Activated T-helper 17 cell treated with anti-CD3 and anti-CD28 coated beads, Interleukin-2, amount 50 U/mL, for 72 hours (primary cell): ENCODE results near the gene NTN4. TPM values are rescaled to one million over a fixed set of nuclear protein-coding genes. Genes with fewer than 3 reads are reported as not detected.
"Not testable (repeated sequence)": the region's sequence is repeated elsewhere in the genome, so short reads cannot be mapped to it uniquely, and the experiment has no call there.

Experiments
- ATAC-seq: fragments of 150-1000 bp; cut with Tn5 transposase; replicated peaks from 2 replicates; pipeline ENCODE4 v1.10.0; 2021; ENCODE audit warnings: mild to moderate bottlenecking, moderate library complexity
- H3K27ac Mint-ChIP-seq: one replicate; pipeline ENCODE4 v1.8.0; 2022; ENCODE audit warnings: mixed read lengths
- H3K27me3 Mint-ChIP-seq: one replicate; pipeline ENCODE4 v1.8.0; 2022; ENCODE audit warnings: mixed read lengths
- H3K36me3 Mint-ChIP-seq: one replicate; pipeline ENCODE4 v1.8.0; 2022; ENCODE audit warnings: low read depth, mild to moderate bottlenecking, mixed read lengths
- H3K4me1 Mint-ChIP-seq: one replicate; pipeline ENCODE4 v1.8.0; 2022; ENCODE audit warnings: mixed read lengths
- H3K4me3 Mint-ChIP-seq: one replicate; pipeline ENCODE4 v1.8.0; 2022; ENCODE audit warnings: mild to moderate bottlenecking, mixed read lengths
- H3K9me3 Mint-ChIP-seq: one replicate; pipeline ENCODE4 v1.8.0; 2022; ENCODE audit warnings: mixed read lengths
- total RNA-seq, 2 donors: library from RNA; stranded (reverse); gene quantifications; one replicate each; pipeline ENCODE4 v1.2.3, GENCODE V29; 2022

The NTN4 gene
- total RNA-seq, 2 donors from 2014 or later: 0.06 to 0.34 TPM

- Mint-ChIP-seq H3K27ac (no peak overlapping the region), H3K36me3 (peaks cover 10% of the 10 kb centered on the region), H3K4me1 (no peaks in the 10 kb centered on the region), H3K27me3 (peaks cover 6% of the 10 kb centered on the region), H3K9me3 (peaks cover 11% of the 10 kb centered on the region), H3K4me3 (no peak overlapping the region)
- ATAC-seq: no peak
These were observed 48.9 kb downstream of the NTN4 start for GRCh38 chr12:95741635-95742034.

GRCh38 chr12:95740751-95741150 lies 49.8 kb downstream of the NTN4 start:
- Mint-ChIP-seq H3K27ac (no peak overlapping the region), H3K9me3 (peaks cover 8% of the 10 kb centered on the region), H3K36me3 (peaks cover 10% of the 10 kb centered on the region), H3K27me3 (peaks cover 4% of the 10 kb centered on the region), H3K4me1 (no peaks in the 10 kb centered on the region), H3K4me3 (no peak overlapping the region)
- ATAC-seq: no peak

- Mint-ChIP-seq H3K4me3 (no peak overlapping the region), H3K27ac (no peak overlapping the region), H3K36me3 (peaks cover 2% of the 10 kb centered on the region), H3K4me1 (no peaks in the 10 kb centered on the region), H3K9me3 (no peaks in the 10 kb centered on the region), H3K27me3 (no peaks in the 10 kb centered on the region)
- no peak for ATAC-seq
These were observed 50.8 kb downstream of the NTN4 start for GRCh38 chr12:95739561-95740313.

- H3K4me3 Mint-ChIP-seq: no peak overlapping the region
- ATAC-seq: no peak
- H3K9me3 Mint-ChIP-seq: no peaks in the 10 kb centered on the region
- H3K4me1 Mint-ChIP-seq: no peaks in the 10 kb centered on the region
- H3K27ac Mint-ChIP-seq: no peak overlapping the region
- H3K36me3 Mint-ChIP-seq: no peaks in the 10 kb centered on the region
- H3K27me3 Mint-ChIP-seq: no peaks in the 10 kb centered on the region
These were observed 52.4 kb downstream of the NTN4 start for GRCh38 chr12:95738024-95738611.

- no peaks in the 10 kb centered on the region for H3K27me3 Mint-ChIP-seq
- no peak overlapping the region for H3K27ac Mint-ChIP-seq
- no peak overlapping the region for H3K4me3 Mint-ChIP-seq
- no peaks in the 10 kb centered on the region for H3K36me3 Mint-ChIP-seq
- ATAC-seq: no peak
- no peaks in the 10 kb centered on the region for H3K4me1 Mint-ChIP-seq
- H3K9me3 Mint-ChIP-seq: no peaks in the 10 kb centered on the region
These were observed 53.9 kb downstream of the NTN4 start for GRCh38 chr12:95736631-95737030.

GRCh38 chr12:95735728-95736127 lies 54.8 kb downstream of the NTN4 start:
- H3K27me3 Mint-ChIP-seq, H3K36me3 Mint-ChIP-seq, H3K4me1 Mint-ChIP-seq, H3K27ac Mint-ChIP-seq, ATAC-seq, H3K9me3 Mint-ChIP-seq, H3K4me3 Mint-ChIP-seq: not testable (repeated sequence)

- no peaks in the 10 kb centered on the region for H3K36me3 Mint-ChIP-seq
- no peak overlapping the region for H3K4me3 Mint-ChIP-seq
- H3K4me1 Mint-ChIP-seq: no peaks in the 10 kb centered on the region
- no peak overlapping the region for H3K27ac Mint-ChIP-seq
- no peak for ATAC-seq
- H3K27me3 Mint-ChIP-seq: no peaks in the 10 kb centered on the region
- H3K9me3 Mint-ChIP-seq: no peaks in the 10 kb centered on the region
These were observed 57.3 kb downstream of the NTN4 start for GRCh38 chr12:95733141-95733825.

GRCh38 chr12:95731519-95731958 lies 59.0 kb downstream of the NTN4 start:
- Mint-ChIP-seq H3K9me3 (peaks cover 6% of the 10 kb centered on the region), H3K27me3 (no peaks in the 10 kb centered on the region), H3K4me1 (no peaks in the 10 kb centered on the region), H3K36me3 (peaks cover 6% of the 10 kb centered on the region), H3K27ac (no peak overlapping the region), H3K4me3 (no peak overlapping the region)
- no peak for ATAC-seq

GRCh38 chr12:95730457-95730856 lies 60.1 kb downstream of the NTN4 start:
- Mint-ChIP-seq H3K27ac (no peak overlapping the region), H3K27me3 (no peaks in the 10 kb centered on the region), H3K4me1 (no peaks in the 10 kb centered on the region), H3K9me3 (peaks cover 11% of the 10 kb centered on the region), H3K4me3 (no peak overlapping the region), H3K36me3 (peaks cover 6% of the 10 kb centered on the region)
- no peak for ATAC-seq

- Mint-ChIP-seq H3K27ac (no peak overlapping the region), H3K4me1 (no peaks in the 10 kb centered on the region), H3K4me3 (no peak overlapping the region), H3K27me3 (no peaks in the 10 kb centered on the region), H3K36me3 (peaks cover 6% of the 10 kb centered on the region), H3K9me3 (peaks cover 11% of the 10 kb centered on the region)
- ATAC-seq: no peak
These were observed 63.7 kb downstream of the NTN4 start for GRCh38 chr12:95726903-95727302.

GRCh38 chr12:95724767-95725166 lies 65.8 kb downstream of the NTN4 start:
- Mint-ChIP-seq H3K27ac (no peak overlapping the region), H3K9me3 (peaks cover 11% of the 10 kb centered on the region), H3K27me3 (no peaks in the 10 kb centered on the region), H3K4me3 (no peak overlapping the region), H3K36me3 (peaks cover 6% of the 10 kb centered on the region), H3K4me1 (no peaks in the 10 kb centered on the region)
- no peak for ATAC-seq

GRCh38 chr12:95723693-95724384 lies 66.7 kb downstream of the NTN4 start:
- Mint-ChIP-seq H3K4me1 (no peaks in the 10 kb centered on the region), H3K36me3 (peaks cover 6% of the 10 kb centered on the region), H3K9me3 (peaks cover 11% of the 10 kb centered on the region), H3K27ac (no peak overlapping the region), H3K4me3 (no peak overlapping the region), H3K27me3 (no peaks in the 10 kb centered on the region)
- no peak for ATAC-seq

- no peak for ATAC-seq
- H3K4me3 Mint-ChIP-seq: no peak overlapping the region
- no peaks in the 10 kb centered on the region for H3K36me3 Mint-ChIP-seq
- no peaks in the 10 kb centered on the region for H3K4me1 Mint-ChIP-seq
- H3K27me3 Mint-ChIP-seq: no peaks in the 10 kb centered on the region
- no peak overlapping the region for H3K27ac Mint-ChIP-seq
- H3K9me3 Mint-ChIP-seq: peaks cover 3% of the 10 kb centered on the region
These were observed 69.2 kb downstream of the NTN4 start for GRCh38 chr12:95721320-95721719.

- Mint-ChIP-seq H3K27me3 (no peaks in the 10 kb centered on the region), H3K4me3 (no peak overlapping the region), H3K36me3 (no peaks in the 10 kb centered on the region), H3K4me1 (no peaks in the 10 kb centered on the region), H3K27ac (no peak overlapping the region), H3K9me3 (no peaks in the 10 kb centered on the region)
- no peak for ATAC-seq
These were observed 70.4 kb downstream of the NTN4 start for GRCh38 chr12:95720146-95720545.
